GM19025 (cell line): ENCODE results near the gene IP6K2.
A peak's percentile ranks its signal among the peaks of the same experiment; 100 is the strongest.

Experiments
- ATAC-seq: cut with Tn5 transposase; IDR thresholded peaks from one replicate; pipeline ENCODE4 v1.9.1; 2021; ENCODE audit warnings: mild to moderate bottlenecking, low read depth, moderate library complexity; ENCODE audit not compliant: unreplicated experiment

The IP6K2 gene

GRCh38 chr3:48692551-48692950 lies 24.5 kb downstream of the IP6K2 start:
- ATAC-seq: no peak

- ATAC-seq: no peak
Observed at GRCh38 chr3:48690846-48691458, 26.1 kb downstream of the IP6K2 start.

- ATAC-seq: no peak
Observed at GRCh38 chr3:48689384-48689783, 27.6 kb downstream of the IP6K2 start.

- ATAC-seq: no peak
Observed at GRCh38 chr3:48688737-48689075, 28.3 kb downstream of the IP6K2 start.

GRCh38 chr3:48688032-48688736 lies 28.8 kb downstream of the IP6K2 start:
- no peak for ATAC-seq

- no peak for ATAC-seq
Observed at GRCh38 chr3:48687220-48687678, 29.8 kb downstream of the IP6K2 start.

GRCh38 chr3:48686538-48687219 lies 30.3 kb downstream of the IP6K2 start:
- no peak for ATAC-seq

- ATAC-seq: peak; percentile 84
Observed at GRCh38 chr3:48685603-48686511, 31.2 kb downstream of the IP6K2 start, which contains the start of gene NCKIPSD. TSS of gene NCKIPSD (minus strand) at chr3:48685915. CDS start at chr3:48685807, 108 bp downstream.

GRCh38 chr3:48685293-48685602 lies 31.8 kb downstream of the IP6K2 start:
- ATAC-seq: no peak

- no peak for ATAC-seq
Observed at GRCh38 chr3:48684480-48685143, 32.4 kb downstream of the IP6K2 start.

GRCh38 chr3:48684054-48684349 lies 33.0 kb downstream of the IP6K2 start:
- no peak for ATAC-seq

- no peak for ATAC-seq
Observed at GRCh38 chr3:48682786-48683185, 34.2 kb downstream of the IP6K2 start.

GRCh38 chr3:48681974-48682610 lies 34.9 kb downstream of the IP6K2 start:
- ATAC-seq: no peak

GRCh38 chr3:48681541-48681880 lies 35.5 kb downstream of the IP6K2 start:
- ATAC-seq: no peak

GRCh38 chr3:48680811-48681540 lies 36.0 kb downstream of the IP6K2 start:
- no peak for ATAC-seq

GRCh38 chr3:48679411-48680391 lies 37.3 kb downstream of the IP6K2 start:
- no peak for ATAC-seq

- ATAC-seq: no peak
Observed at GRCh38 chr3:48678566-48679380, 38.2 kb downstream of the IP6K2 start.
